Parathyroid adenoma (tissue), 2 donors: ENCODE data around the gene MYEOV.

ENCODE experiments used
- H2AFZ ChIP-seq: fragments of 300-600 bp; sonication (generic); one replicate; pipeline ENCODE4 v1.7.0; 2017; ENCODE audit warnings: antibody characterized with exemption, mild to moderate bottlenecking
- H3K27ac ChIP-seq: fragments of 300-600 bp; sonication (generic); one replicate; pipeline ENCODE4 v1.7.0; 2017
- H3K27me3 ChIP-seq: fragments of 300-600 bp; sonication (generic); one replicate; pipeline ENCODE4 v1.7.0; 2017; ENCODE audit warnings: low read length; ENCODE audit not compliant: control insufficient read depth, insufficient read depth
- H3K36me3 ChIP-seq: fragments of 300-600 bp; sonication (generic); one replicate; pipeline ENCODE4 v1.7.0; 2017; ENCODE audit warnings: low read length; ENCODE audit not compliant: control insufficient read depth, insufficient read depth
- H3K4me1 ChIP-seq: fragments of 300-600 bp; sonication (generic); one replicate; pipeline ENCODE4 v1.7.0; 2017; ENCODE audit warnings: control low read depth
- H3K4me2 ChIP-seq: fragments of 300-600 bp; sonication (generic); one replicate; pipeline ENCODE4 v1.7.0; 2017; ENCODE audit warnings: low read length
- H3K4me3 ChIP-seq: fragments of 300-600 bp; sonication (generic); one replicate; pipeline ENCODE4 v1.7.0; 2017; ENCODE audit warnings: low read depth, low read length
- H3K79me2 ChIP-seq: fragments of 300-600 bp; sonication (generic); one replicate; pipeline ENCODE4 v1.7.0; 2017; ENCODE audit warnings: control low read depth
- H3K9ac ChIP-seq: fragments of 300-600 bp; sonication (generic); one replicate; pipeline ENCODE4 v1.7.0; 2017; ENCODE audit warnings: mild to moderate bottlenecking
- H3K9me3 ChIP-seq: fragments of 300-600 bp; sonication (generic); one replicate; pipeline ENCODE4 v1.7.0; 2017; ENCODE audit warnings: low read length; ENCODE audit not compliant: control insufficient read depth
- TF ChIP-seq, protein P1 (sequence below): fragments of 300-600 bp; sonication (generic); IDR thresholded peaks from one replicate; pipeline ENCODE4 v1.7.0; 2017; ENCODE audit warnings: antibody characterized with exemption, mild to moderate bottlenecking
- donor health status: primary hyperparathyroidism.

Gene MYEOV

DNA sequence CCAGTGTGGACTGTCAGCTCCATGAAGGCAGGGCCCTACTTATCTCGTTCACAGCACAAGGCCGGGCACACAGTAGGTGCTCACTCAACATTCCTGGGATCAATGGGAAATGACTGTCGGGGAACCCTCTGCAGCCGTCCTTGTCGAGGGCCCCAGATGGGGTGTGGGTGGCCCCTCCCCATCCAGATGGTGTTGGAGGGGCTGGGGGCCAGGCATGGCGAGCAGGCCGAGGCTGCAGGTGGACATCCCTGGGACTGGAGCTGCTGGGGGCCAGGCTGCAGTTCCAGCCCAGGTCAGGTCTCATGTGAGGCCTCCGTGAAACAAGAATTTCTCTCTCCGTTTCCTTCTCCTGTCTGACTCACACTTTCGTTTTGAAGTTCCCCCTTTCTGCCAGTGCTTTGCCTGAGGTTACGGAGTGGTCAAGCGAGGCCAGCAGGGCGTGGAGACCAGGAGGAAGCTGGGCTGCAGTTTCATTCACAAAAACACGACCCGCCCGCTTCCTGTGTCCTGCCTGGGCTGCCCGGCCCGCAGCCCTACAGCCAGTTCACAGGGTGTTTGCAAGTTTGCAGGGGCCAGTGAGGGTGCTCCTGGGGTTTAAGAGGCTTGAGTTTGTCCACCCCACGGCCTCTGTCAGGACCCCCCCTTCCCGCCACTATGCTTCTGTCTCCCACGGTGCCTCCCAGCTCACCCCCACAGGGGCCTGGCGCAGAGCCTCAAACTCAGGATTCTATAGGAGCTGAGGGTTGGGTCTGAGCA lies 4.5 kb downstream of the MYEOV start:
- Histone ChIP-seq H3K4me3 (no peak overlapping the region), H3K27ac (peak overlapping the region; percentile 66), H3K4me1 (no peaks in the 10 kb centered on the region)

DNA sequence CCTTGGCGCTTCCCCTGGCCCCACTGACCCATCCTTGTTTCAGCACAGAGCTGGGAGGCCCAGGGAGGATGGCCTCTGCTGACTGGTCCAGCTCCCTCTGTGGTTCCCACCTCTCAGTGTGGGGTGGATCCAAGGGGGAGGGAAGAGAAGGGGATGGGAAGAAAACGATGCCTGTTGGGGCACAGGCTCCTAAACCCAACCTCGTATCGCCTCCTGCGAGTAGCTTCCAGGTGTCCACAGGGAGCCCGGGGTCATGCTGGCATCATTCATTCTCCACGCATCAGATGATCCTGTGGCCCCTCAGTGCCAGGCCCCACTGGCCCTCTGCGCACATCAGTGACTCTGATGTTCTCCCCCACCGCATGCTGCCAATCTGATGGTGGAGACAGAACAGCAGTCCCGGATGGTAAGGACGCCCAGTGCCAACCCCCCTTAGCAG lies 5.1 kb downstream of the MYEOV start:
- Histone ChIP-seq H3K27ac (no peak overlapping the region), H3K9ac (no peak overlapping the region), H3K27me3 (no peaks in the 10 kb centered on the region), H2AFZ (no peak overlapping the region), H3K36me3 (no peaks in the 10 kb centered on the region), H3K4me3 (no peak overlapping the region), H3K9me3 (no peaks in the 10 kb centered on the region), H3K4me2 (no peak overlapping the region), H3K79me2 (no peaks in the 10 kb centered on the region), H3K4me1 (no peaks in the 10 kb centered on the region)
- TF ChIP-seq, protein P1, sequence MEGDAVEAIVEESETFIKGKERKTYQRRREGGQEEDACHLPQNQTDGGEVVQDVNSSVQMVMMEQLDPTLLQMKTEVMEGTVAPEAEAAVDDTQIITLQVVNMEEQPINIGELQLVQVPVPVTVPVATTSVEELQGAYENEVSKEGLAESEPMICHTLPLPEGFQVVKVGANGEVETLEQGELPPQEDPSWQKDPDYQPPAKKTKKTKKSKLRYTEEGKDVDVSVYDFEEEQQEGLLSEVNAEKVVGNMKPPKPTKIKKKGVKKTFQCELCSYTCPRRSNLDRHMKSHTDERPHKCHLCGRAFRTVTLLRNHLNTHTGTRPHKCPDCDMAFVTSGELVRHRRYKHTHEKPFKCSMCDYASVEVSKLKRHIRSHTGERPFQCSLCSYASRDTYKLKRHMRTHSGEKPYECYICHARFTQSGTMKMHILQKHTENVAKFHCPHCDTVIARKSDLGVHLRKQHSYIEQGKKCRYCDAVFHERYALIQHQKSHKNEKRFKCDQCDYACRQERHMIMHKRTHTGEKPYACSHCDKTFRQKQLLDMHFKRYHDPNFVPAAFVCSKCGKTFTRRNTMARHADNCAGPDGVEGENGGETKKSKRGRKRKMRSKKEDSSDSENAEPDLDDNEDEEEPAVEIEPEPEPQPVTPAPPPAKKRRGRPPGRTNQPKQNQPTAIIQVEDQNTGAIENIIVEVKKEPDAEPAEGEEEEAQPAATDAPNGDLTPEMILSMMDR: no peak

More for the DNA sequence above, 4.5 kb downstream of the MYEOV start:
- Histone ChIP-seq H2AFZ (no peak overlapping the region), H3K36me3 (no peaks in the 10 kb centered on the region), H3K9ac (no peak overlapping the region), H3K27me3 (no peaks in the 10 kb centered on the region), H3K4me2 (no peak overlapping the region), H3K79me2 (no peaks in the 10 kb centered on the region), H3K9me3 (no peaks in the 10 kb centered on the region)
- TF ChIP-seq, protein P1: no peak

DNA sequence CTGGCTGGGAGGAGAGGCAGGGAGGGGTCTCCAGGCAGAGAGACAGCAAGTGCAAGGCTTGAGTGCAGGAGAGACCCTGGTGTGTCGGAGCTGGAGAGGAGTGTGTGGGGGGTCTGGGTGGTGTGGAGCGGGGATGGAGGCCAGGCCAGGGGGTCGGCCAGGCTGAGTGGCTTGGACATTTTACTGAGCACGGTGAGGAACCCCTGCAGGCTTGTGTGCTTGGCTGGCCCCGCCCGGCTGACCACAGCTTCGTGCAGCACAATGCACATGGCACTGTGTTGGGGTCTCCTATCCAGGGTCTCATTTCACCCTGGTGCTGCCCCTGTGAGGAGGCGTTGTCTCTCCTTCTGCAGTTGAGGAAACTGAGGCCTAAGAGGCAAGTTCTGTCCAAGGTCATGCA lies 5.6 kb downstream of the MYEOV start:
- H3K4me3 ChIP-seq: no peak overlapping the region
- TF ChIP-seq, protein P1: no peak

DNA sequence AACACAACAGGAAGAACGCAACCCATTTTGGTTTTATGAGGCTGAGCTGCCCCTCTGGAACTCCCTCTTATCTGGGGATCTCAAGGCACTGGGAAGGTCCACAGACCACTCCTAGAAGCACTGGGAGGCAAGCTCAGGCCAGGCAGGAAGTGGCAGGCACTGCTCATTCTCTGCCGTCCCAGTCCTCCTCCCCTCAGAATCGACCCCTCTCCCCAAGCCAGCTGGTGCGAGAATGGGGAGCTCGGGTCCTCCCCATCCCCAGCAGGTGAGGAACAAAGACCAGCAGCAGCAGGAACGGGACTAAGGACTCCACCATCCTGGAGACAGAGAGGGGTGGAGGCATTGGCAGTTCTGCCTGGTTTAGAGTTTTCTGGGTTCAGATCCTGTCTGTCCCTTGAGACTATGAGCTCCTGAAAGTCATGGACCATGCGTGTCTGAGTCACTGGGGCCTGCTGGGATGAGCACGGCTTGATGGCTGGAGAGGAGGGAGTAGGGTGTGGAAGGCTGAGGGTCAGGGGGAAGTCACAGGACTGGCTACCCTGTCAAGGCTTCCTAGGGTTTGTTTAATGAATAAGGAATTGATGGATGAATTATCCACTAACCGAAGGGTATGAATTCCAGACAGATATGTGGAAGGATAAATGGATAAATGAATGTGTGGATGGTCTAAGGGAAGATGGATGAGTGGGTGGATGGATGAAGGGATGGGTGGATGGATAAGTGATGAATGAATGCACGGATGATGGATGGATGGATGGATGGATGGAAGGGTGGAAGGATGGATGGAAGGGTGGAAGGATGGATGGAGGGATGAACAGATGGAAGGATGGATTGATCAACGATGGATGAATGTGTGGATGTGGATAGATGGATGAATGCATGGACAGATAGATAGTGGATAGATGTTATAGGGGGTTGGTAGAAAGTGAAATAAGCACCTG lies 6.4 kb downstream of the MYEOV start:
- Histone ChIP-seq H3K4me1 (no peaks in the 10 kb centered on the region), H3K36me3 (no peaks in the 10 kb centered on the region), H3K9ac (no peak overlapping the region), H2AFZ (no peak overlapping the region), H3K9me3 (no peaks in the 10 kb centered on the region), H3K4me3 (no peak overlapping the region), H3K27me3 (no peaks in the 10 kb centered on the region), H3K4me2 (no peak overlapping the region), H3K27ac (no peak overlapping the region), H3K79me2 (no peaks in the 10 kb centered on the region)
- TF ChIP-seq, protein P1: no peak

More for the DNA sequence above, 5.6 kb downstream of the MYEOV start:
- Histone ChIP-seq H3K9me3 (no peaks in the 10 kb centered on the region), H3K4me1 (no peaks in the 10 kb centered on the region), H3K9ac (no peak overlapping the region), H3K27ac (no peak overlapping the region), H3K27me3 (no peaks in the 10 kb centered on the region), H3K4me2 (no peak overlapping the region), H2AFZ (no peak overlapping the region), H3K36me3 (no peaks in the 10 kb centered on the region), H3K79me2 (no peaks in the 10 kb centered on the region)
